ENCODE results near the gene PRORP. TPM values are rescaled to one million over a fixed set of nuclear protein-coding genes. Genes with fewer than 3 reads are reported as not detected.
A peak's percentile ranks its signal among the peaks of the same experiment; 100 is the strongest.

Gene PRORP
- total and polyA plus RNA-seq, 4 donors, result 11.0 to 20.4 (median 15.7) TPM

DNA sequence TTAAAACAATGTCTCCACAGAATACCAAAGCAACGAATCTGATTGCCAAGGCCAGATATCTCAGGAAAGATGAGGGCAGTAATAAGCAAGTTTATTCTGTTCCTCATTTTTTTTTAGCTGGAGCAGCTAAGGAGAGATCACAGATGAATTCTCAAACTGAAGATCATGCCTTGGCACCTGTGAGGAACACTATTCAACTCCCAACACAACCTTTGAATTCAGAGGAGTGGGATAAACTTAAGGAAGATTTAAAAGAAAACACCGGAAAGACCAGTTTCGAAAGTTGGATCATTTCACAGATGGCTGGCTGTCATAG is 994 bp downstream of the PRORP start:
- Histone ChIP-seq H3K36me3 (ENCODE audit: control insufficient read depth in 1 of 2, insufficient read depth in 2 of 2, low read length in 1 of 2) (no peaks in the 10 kb centered on the region), H3K4me3 (ENCODE audit: low read length in 2 of 2) (peak overlapping the region in 1 of 2 donors; percentile 85), H3K4me1 (ENCODE audit: control insufficient read depth in 1 of 2, insufficient read depth in 2 of 2, low read length in 2 of 2) (no peaks in the 10 kb centered on the region), H3K27me3 (ENCODE audit: control insufficient read depth in 1 of 2, insufficient read depth in 2 of 2, low read length in 1 of 2) (no peaks in the 10 kb centered on the region), H3K27ac (ENCODE audit: low read depth in 1 of 2, low read length in 2 of 2) (no peak overlapping the region), H3K9me3 (ENCODE audit: control insufficient read depth, low read length) (no peaks in the 10 kb centered on the region)
- intact Hi-C loops (cut with DNase I), result loop anchor here (5.0 to 10.0 kb wide), 5 partner anchors 76 to 299 kb away; partner anchors contain the start of genes FAM177A1 (in 1 of the 2), PSMA6 (in 1 of the 2) and SRP54 (in 1 of the 2)
- ATAC-seq (ENCODE audit: low FRiP score) (no peak), DNase-seq (no peak)
- WGBS, 2 donors, result 14 to 17% methylated on average over 3 of the region's 3 CpGs

DNA sequence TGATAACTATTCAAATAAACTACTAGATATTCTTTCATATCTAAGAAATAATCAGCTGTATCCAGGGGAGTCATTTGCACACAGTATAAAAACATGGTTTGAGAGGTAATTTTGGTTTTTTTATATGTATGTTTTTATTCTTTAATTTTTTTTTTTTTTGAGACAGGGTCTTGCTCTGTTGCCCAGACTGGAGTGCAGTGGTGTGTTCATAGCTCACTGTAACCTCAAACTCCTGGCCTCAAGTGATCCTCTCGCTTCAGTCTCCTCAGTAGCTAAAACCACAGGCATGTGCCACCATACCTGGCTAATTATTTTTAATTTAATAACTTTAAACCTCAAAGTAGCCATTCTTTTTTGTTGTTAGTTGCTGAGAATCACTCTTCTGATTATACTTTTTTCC is 1.8 kb downstream of the PRORP start:
- no peaks in the 10 kb centered on the region for H3K4me1 ChIP-seq (ENCODE audit: control insufficient read depth in 1 of 2, insufficient read depth in 2 of 2, low read length in 2 of 2)
- H3K4me3 ChIP-seq (ENCODE audit: low read length in 2 of 2), result no peak overlapping the region
- H3K9me3 ChIP-seq (ENCODE audit: control insufficient read depth, low read length), result no peaks in the 10 kb centered on the region
- H3K36me3 ChIP-seq (ENCODE audit: control insufficient read depth in 1 of 2, insufficient read depth in 2 of 2, low read length in 1 of 2), result no peaks in the 10 kb centered on the region
- WGBS, 2 donors, result 97 to 99% methylated on average over 1 of the region's 1 CpG
- ATAC-seq (ENCODE audit: low FRiP score) (no peak), DNase-seq (no peak)
- intact Hi-C loops (cut with DNase I), result loop anchor here (5.0 to 10.0 kb wide), 5 partner anchors 77 to 298 kb away; partner anchors contain the start of genes FAM177A1 (in 1 of the 2), PSMA6 (in 1 of the 2) and SRP54 (in 1 of the 2)
- no peak overlapping the region for H3K27ac ChIP-seq (ENCODE audit: low read depth in 1 of 2, low read length in 2 of 2)
- H3K27me3 ChIP-seq (ENCODE audit: control insufficient read depth in 1 of 2, insufficient read depth in 2 of 2, low read length in 1 of 2), result no peaks in the 10 kb centered on the region

DNA sequence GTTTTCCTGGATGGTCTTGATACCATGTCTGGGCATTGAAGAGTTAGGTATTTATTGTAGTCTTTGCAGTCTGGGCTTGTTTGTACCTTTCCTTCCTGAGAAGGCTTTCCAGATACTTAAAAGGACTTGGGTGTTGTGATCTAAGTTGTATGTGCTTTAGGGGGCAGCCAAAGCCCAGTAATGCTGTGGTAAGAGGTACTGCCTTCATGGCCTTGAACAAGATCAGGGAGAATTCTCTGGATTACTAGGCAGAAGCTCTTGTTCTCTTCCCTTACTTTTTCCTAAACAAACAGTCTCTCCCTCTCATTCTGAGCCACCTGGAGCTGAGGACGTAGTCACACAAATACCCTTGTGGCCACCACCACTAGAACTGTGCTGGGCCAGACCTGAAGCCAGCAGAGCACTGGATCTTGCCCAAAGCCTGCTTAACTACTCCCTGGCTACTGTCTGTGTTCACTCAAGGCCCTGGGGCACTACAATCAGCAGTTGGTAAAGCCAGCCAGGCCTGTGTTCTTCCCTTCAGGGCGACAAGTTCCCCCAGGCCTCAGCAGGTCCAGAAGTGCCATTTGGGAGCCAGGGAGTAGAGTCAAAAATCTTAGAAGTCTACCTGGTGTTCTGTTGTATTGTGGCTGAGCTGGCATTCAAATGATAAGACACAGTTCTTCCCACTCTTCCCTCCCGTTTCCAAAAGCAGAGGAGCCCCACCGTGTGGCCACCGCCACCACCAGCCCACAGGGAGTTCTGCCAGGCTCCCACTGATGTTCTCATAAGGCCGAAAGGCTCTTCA is 11.4 kb downstream of the PRORP start:
- no peaks in the 10 kb centered on the region for H3K27me3 ChIP-seq (ENCODE audit: control insufficient read depth in 1 of 2, insufficient read depth in 2 of 2, low read length in 1 of 2)
- ATAC-seq (ENCODE audit: low FRiP score), result no peak
- H3K4me3 ChIP-seq (ENCODE audit: low read length in 2 of 2), result no peak overlapping the region
- no peak overlapping the region for H3K27ac ChIP-seq (ENCODE audit: low read depth in 1 of 2, low read length in 2 of 2)
- H3K9me3 ChIP-seq (ENCODE audit: control insufficient read depth, low read length), result no peaks in the 10 kb centered on the region
- H3K4me1 ChIP-seq (ENCODE audit: control insufficient read depth in 1 of 2, insufficient read depth in 2 of 2, low read length in 2 of 2), result no peaks in the 10 kb centered on the region
- intact Hi-C loops (cut with DNase I), result loop anchor here in 1 of 2 donors (5.0 kb wide), 1 partner anchor 289 kb away; no protein-coding TSS in a partner anchor
- 82 to 87% methylated on average over 6 of the region's 6 CpGs for WGBS, 2 donors
- peaks cover 0 to 9% of the 10 kb centered on the region in 2 donors for H3K36me3 ChIP-seq (ENCODE audit: control insufficient read depth in 1 of 2, insufficient read depth in 2 of 2, low read length in 1 of 2)
- DNase-seq, result no peak

DNA sequence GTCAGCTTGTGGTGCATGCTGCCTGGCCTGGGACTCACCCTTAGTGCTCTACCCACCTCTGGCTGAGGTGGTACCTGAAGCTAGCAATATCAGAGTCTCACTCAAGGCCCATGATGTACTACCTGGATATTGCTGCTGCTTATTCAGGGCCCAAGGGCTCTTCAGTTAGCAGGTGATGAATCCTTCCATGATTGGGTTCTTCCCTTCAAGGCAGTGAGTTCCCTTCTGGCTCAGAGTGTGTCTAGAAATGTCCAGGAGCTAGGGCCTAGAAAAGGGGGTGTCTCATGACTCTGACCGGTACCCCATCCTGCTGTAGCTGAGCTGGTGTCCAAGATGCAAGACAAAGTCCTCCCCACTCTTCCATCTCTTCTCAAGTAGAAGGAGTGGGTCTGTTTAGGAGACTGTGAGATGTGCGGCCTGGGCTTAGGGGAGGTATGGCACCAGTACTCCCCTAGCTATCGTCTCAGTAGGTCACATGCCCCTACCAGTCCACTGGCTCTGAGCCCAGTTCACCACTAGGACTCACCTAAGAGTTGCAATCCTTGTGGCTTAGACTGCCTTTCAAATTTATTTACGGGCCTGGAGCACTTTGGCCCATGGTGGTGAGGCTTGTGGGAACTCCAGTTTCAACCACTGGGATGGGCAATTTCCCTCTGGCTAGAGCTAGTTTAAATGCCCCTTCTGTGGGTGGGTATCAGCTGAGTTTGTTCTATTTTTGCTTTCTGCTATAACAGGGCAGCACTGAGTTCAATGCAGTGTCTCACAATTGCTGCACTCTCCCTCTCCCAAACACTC is 12.2 kb downstream of the PRORP start:
- ATAC-seq (ENCODE audit: low FRiP score), result no peak
- WGBS, 2 donors, result 88 to 90% methylated on average over 4 of the region's 4 CpGs

DNA sequence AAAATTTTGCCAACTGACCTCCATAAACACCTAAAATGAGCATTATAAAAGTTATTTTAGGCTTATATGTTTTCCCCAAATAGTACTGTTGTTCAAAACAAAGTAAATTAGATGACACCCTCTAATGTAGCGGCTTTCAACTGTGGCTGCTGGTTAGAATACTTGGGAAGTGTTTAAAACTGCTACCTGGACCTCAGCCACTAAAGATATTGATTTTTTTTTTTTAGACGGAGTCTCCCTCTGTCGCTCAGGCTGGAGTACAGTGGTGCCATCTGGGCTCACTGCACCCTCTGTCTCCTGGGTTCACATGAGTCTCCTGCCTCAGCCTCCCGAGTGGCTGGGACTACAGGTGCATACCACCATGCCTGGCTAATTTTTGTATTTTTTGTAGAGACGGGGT is 16.2 kb downstream of the PRORP start:
- no peaks in the 10 kb centered on the region for H3K9me3 ChIP-seq (ENCODE audit: control insufficient read depth, low read length)
- intact Hi-C loops (cut with DNase I), result loop anchor here in 1 of 2 donors (5.0 kb wide), 1 partner anchor 274 kb away; no protein-coding TSS in a partner anchor
- no peak overlapping the region for H3K27ac ChIP-seq (ENCODE audit: low read depth in 1 of 2, low read length in 2 of 2)
- H3K36me3 ChIP-seq (ENCODE audit: control insufficient read depth in 1 of 2, insufficient read depth in 2 of 2, low read length in 1 of 2), result peaks cover 0 to 3% of the 10 kb centered on the region in 2 donors
- 87% methylated on average over 5 of the region's 5 CpGs; no CpG with 5 or more reads in 1 of the 2 donors for WGBS, 2 donors
- H3K27me3 ChIP-seq (ENCODE audit: control insufficient read depth in 1 of 2, insufficient read depth in 2 of 2, low read length in 1 of 2), result no peaks in the 10 kb centered on the region
- H3K4me1 ChIP-seq (ENCODE audit: control insufficient read depth in 1 of 2, insufficient read depth in 2 of 2, low read length in 2 of 2), result no peaks in the 10 kb centered on the region
- no peak overlapping the region for H3K4me3 ChIP-seq (ENCODE audit: low read length in 2 of 2)
- ATAC-seq (ENCODE audit: low FRiP score) (no peak), DNase-seq (no peak)

More for the DNA sequence above, 12.2 kb downstream of the PRORP start:
- DNase-seq, result no peak
- no peaks in the 10 kb centered on the region for H3K9me3 ChIP-seq (ENCODE audit: control insufficient read depth, low read length)
- H3K27me3 ChIP-seq (ENCODE audit: control insufficient read depth in 1 of 2, insufficient read depth in 2 of 2, low read length in 1 of 2), result no peaks in the 10 kb centered on the region
- no peak overlapping the region for H3K4me3 ChIP-seq (ENCODE audit: low read length in 2 of 2)
- intact Hi-C loops (cut with DNase I), result loop anchor here (5.0 kb wide), 2 partner anchors 278 to 288 kb away; no protein-coding TSS in a partner anchor
- peaks cover 0 to 9% of the 10 kb centered on the region in 2 donors for H3K36me3 ChIP-seq (ENCODE audit: control insufficient read depth in 1 of 2, insufficient read depth in 2 of 2, low read length in 1 of 2)
- H3K27ac ChIP-seq (ENCODE audit: low read depth in 1 of 2, low read length in 2 of 2), result no peak overlapping the region
- H3K4me1 ChIP-seq (ENCODE audit: control insufficient read depth in 1 of 2, insufficient read depth in 2 of 2, low read length in 2 of 2), result no peaks in the 10 kb centered on the region

DNA sequence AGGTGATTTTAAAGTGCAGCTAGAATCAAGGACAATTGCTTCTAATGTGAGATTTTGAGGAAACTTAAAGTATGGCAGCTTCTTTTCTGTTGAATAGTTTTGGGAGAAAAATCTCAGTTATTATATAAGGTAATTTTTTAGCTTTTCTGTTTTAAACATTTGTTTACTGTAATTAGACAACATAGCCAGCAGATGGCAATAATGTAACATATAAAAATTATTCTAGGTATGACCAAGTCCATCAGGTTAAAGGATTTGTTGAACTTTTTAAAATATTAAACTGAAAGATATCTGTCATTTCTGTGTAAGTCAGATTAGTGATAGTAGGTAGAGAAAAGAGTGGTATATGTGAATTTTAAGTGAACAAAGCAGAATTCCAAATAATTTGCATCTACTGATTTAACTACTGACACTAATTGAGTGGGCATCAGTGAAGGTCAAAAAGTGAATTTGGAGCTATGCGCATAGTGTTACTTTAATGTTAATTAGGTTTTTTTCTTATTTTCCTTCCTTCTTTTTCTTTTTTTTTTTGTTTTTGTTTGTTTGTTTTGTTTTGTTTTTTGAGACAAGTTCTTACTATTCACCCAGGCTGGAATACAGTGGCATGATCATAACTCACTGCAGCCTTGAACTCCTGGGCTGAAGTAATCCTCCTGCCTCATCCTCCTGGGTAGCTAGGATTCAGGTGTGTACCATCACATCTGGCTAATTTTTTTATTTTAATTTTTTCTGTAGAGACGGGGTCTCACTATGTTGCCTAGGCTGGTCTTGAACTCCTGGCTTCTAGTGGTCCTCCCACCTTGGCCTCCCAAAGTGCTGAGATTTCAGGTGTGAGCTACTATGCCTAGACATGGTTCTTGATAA is 18.6 kb downstream of the PRORP start:
- WGBS, 2 donors, result 94% methylated on average over 2 of the region's 2 CpGs; no CpG with 5 or more reads in 1 of the 2 donors
- no peaks in the 10 kb centered on the region for H3K9me3 ChIP-seq (ENCODE audit: control insufficient read depth, low read length)
- no peak overlapping the region for H3K4me3 ChIP-seq (ENCODE audit: low read length in 2 of 2)
- no peaks in the 10 kb centered on the region for H3K27me3 ChIP-seq (ENCODE audit: control insufficient read depth in 1 of 2, insufficient read depth in 2 of 2, low read length in 1 of 2)
- no peaks in the 10 kb centered on the region for H3K4me1 ChIP-seq (ENCODE audit: control insufficient read depth in 1 of 2, insufficient read depth in 2 of 2, low read length in 2 of 2)
- DNase-seq (no peak), ATAC-seq (ENCODE audit: low FRiP score) (no peak)
- H3K27ac ChIP-seq (ENCODE audit: low read depth in 1 of 2, low read length in 2 of 2), result no peak overlapping the region
- H3K36me3 ChIP-seq (ENCODE audit: control insufficient read depth in 1 of 2, insufficient read depth in 2 of 2, low read length in 1 of 2), result peaks cover 1 to 3% of the 10 kb centered on the region in 2 donors
- intact Hi-C loops (cut with DNase I), result loop anchor here (5.0 to 10.0 kb wide), 2 partner anchors 74 to 271 kb away; no protein-coding TSS in a partner anchor

DNA sequence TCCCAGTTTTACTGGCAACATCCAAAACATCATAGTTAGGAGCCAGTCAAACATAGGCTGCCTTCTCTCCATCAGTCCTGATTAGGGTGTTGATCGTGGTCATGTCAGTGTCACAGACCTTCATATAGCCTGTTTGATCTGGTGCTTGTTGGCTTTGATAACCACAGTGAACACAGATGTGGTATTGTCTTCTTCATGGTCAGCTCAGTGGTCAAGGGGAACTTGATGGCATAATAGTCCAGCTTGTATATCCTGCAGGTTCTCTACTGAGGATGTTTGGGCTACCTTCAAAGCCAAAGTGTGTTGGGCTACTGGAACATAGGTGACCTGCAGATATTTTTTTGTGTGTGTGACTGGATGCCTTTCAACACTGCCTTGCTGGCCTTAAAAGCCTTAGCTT is 21.7 kb downstream of the PRORP start:
- H3K27me3 ChIP-seq (ENCODE audit: control insufficient read depth in 1 of 2, insufficient read depth in 2 of 2, low read length in 1 of 2), result no peaks in the 10 kb centered on the region
- H3K4me1 ChIP-seq (ENCODE audit: control insufficient read depth in 1 of 2, insufficient read depth in 2 of 2, low read length in 2 of 2), result no peaks in the 10 kb centered on the region
- 98% methylated on average over 1 of the region's 1 CpG; no CpG with 5 or more reads in 1 of the 2 donors for WGBS, 2 donors
- intact Hi-C loops (cut with DNase I), result loop anchor here (5.0 to 10.0 kb wide), 2 partner anchors 71 to 268 kb away; no protein-coding TSS in a partner anchor
- H3K4me3 ChIP-seq (ENCODE audit: low read length in 2 of 2), result no peak overlapping the region
- no peak for DNase-seq
- no peak for ATAC-seq (ENCODE audit: low FRiP score)
- no peak overlapping the region for H3K27ac ChIP-seq (ENCODE audit: low read depth in 1 of 2, low read length in 2 of 2)
- H3K9me3 ChIP-seq (ENCODE audit: control insufficient read depth, low read length), result no peaks in the 10 kb centered on the region
- peaks cover 0 to 3% of the 10 kb centered on the region in 2 donors for H3K36me3 ChIP-seq (ENCODE audit: control insufficient read depth in 1 of 2, insufficient read depth in 2 of 2, low read length in 1 of 2)

DNA sequence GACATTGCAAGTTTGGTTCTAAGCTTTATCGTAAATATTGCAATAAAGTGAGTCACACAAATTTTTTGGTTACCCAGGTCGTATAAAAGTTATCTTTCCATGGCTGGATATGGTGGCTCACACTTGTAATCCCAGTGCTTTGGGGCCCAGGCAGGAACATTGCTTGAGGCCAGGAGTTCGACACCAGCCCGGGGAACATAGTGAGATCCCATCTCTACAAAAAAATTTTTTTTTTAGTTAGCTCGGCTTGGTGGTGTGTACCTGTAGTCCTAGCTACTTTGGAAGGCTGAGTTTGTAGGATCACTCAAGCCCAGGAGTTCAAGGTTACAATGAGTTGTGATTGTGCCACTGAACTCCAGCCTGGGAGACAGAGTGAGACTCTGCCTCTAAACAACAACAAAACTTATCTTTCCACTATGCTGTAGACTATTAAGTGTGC is 24.4 kb downstream of the PRORP start:
- no peaks in the 10 kb centered on the region for H3K9me3 ChIP-seq (ENCODE audit: control insufficient read depth, low read length)
- no peaks in the 10 kb centered on the region for H3K27me3 ChIP-seq (ENCODE audit: control insufficient read depth in 1 of 2, insufficient read depth in 2 of 2, low read length in 1 of 2)
- no peak for ATAC-seq (ENCODE audit: low FRiP score)
- intact Hi-C loops (cut with DNase I), result loop anchor here in 1 of 2 donors (10.0 kb wide), 1 partner anchor 68 kb away; no protein-coding TSS in a partner anchor
- peaks cover 0 to 3% of the 10 kb centered on the region in 2 donors for H3K36me3 ChIP-seq (ENCODE audit: control insufficient read depth in 1 of 2, insufficient read depth in 2 of 2, low read length in 1 of 2)
- DNase-seq, result no peak
- H3K4me3 ChIP-seq (ENCODE audit: low read length in 2 of 2), result no peak overlapping the region
- 93 to 94% methylated on average over 5 of the region's 5 CpGs for WGBS, 2 donors
- no peaks in the 10 kb centered on the region for H3K4me1 ChIP-seq (ENCODE audit: control insufficient read depth in 1 of 2, insufficient read depth in 2 of 2, low read length in 2 of 2)
- H3K27ac ChIP-seq (ENCODE audit: low read depth in 1 of 2, low read length in 2 of 2), result no peak overlapping the region
